ENCODE data around the gene HEXA.

DNA sequence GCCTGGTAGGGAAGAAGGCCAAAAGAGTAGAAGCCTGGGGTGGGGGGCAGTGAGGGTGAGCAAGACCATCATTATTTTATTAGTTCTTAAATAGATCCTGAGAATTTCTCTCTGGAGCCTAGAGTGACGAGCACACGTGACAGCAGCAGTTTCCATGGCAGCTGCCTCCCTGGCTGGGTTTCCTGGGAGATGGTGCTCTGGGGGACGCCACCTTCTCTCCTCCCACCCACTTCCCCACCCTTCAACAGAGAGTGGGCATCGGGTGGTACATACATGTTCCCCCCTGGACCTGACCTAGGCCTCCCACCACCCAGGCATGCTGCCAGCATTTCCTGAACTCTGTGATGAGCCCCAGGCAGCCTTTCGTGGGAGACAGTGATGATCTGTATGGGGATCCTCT is 68.8 kb downstream of the HEXA start:
- no peak for TF ChIP-seq ARNT (IDR thresholded peaks at IDR 0.05)
- no peak for TF ChIP-seq NFRKB (IDR thresholded peaks at IDR 0.05)

Measured in HEK293T (cell line).